GM19467 (cell line): ENCODE measurements around the gene SRRD.
"Not testable (repeated sequence)": the region's sequence is repeated elsewhere in the genome, so short reads cannot be mapped to it uniquely, and the experiment has no call there.

Experiments used
- ATAC-seq: cut with Tn5 transposase; IDR thresholded peaks from one replicate; pipeline ENCODE4 v1.9.1; 2021; ENCODE audit warnings: mild to moderate bottlenecking, moderate library complexity; ENCODE audit not compliant: unreplicated experiment

SRRD gene

GRCh38 chr22:26483439-26484359 is at the start of gene SRRD, which contains the start of gene HPS4:
SRRD (plus strand) TSS chr22:26483877; CDS start chr22:26483891, 14 bp downstream.
HPS4 (minus strand) TSS chr22:26483783; CDS start chr22:26481762, 2,021 bp downstream.
- ATAC-seq = peak; percentile 50

DNA sequence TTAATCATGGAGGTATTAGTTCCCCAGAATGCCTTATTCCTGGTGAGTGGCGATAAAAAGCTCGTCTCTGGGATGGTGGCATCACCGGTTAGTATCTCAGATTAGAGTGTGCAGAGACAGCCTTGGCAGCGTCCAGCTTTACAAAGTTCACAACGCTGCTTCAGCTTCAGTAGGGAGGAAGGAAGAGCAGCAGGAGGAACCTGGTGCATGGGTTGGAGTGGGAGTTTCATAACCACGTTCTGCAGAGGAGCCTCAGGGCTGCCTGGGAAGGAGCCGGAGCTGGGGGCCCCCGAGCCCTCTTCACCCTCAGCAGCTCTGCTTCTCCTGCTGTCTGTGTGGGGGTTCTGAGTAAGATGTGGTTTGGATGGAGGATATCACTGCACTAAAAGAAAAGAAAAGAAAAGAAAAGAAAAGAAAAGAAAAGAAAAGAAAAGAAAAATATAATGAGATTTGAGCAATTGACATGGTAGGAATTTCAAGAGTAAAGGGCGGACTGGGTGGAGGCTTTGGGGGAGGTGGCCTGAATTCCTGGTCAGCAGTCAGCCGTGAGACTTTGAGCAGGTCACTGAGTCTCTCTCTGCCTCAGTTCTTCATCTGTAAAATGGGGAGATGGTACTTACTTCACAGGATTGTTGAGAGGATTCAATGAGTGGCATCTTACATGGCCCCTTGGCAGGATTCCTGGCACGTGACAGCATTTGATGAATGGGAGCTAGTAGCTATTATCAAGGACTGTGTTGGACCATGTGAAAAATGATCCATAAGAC is 48.2 kb upstream of the SRRD start:
- no peak for ATAC-seq

- ATAC-seq = no peak
Measured at GRCh38 chr22:26436903-26437515, 46.7 kb upstream of the SRRD start.

- no peak for ATAC-seq
Measured at GRCh38 chr22:26437694-26438392, 45.8 kb upstream of the SRRD start.

DNA sequence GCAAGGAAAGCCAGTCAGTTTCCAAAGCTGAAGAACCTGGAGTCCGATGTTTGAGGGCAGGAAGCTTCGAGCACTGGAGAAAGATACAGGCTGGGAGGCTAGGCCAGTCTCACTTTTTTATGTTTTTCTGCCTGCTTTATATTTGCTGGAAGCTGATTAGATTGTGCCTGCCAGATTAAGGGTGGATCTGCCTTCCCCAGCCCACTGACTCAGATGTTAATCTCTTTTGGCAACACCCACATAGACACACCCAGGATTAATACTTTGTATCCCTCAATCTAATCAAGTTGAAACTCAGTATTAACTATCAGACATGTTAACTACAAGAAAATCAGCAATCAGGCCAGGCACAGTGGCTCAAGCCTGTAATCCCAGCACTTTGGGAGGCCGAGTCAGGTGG is 44.9 kb upstream of the SRRD start:
- ATAC-seq = not testable (repeated sequence)

DNA sequence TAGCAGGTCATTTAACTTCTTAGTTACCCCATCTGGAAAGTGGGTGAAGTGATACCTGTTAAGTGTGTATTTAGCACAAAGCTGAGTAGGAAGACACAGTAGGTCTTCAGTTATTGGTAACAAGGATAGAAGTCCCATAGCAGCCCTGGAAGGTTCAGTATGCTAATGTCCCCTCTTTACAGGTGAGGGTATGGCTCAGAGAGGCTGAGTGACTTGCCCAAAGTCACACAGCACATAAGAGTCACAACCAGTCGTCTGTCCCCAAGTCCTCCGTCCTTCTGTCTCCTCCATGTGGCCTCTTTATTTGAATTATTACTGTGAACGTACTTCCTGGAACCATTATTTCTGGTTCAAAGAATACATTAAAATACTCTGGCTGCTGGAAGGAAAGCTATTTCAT is 44.1 kb upstream of the SRRD start:
- ATAC-seq = no peak

DNA sequence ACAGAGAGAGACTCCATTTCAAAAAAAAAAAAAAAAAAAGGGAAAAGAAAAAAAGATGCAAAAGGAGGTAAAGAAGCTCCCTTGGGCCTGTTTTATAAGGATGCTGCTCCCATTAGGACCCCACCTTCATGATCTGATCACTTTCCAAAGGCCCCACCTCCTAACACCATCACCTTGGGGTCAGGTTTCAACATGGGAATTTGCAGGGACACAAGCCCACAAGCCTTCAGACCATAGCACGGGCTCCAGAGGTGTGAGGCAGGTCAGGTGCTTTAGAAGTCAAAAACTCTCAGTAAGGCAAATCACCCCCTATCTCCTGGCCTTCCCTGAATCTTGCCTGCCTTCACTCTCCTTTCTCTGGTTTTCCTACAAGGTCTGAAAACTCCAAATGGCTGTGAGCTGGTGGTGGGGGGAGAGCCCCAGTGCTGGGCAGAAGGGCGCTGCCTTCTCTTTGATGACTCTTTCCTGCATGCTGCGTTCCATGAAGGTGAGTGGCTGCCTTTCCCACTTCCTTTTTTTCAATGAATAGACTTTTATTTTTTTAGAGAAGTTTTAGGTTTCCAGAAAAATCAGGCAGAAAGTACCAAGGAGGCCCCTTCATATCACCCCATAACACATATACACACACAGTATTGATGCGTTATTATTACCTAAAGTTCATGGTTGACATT is 41.5 kb upstream of the SRRD start:
- ATAC-seq = no peak

GRCh38 chr22:26443901-26444690 is 39.6 kb upstream of the SRRD start:
- no peak for ATAC-seq

DNA sequence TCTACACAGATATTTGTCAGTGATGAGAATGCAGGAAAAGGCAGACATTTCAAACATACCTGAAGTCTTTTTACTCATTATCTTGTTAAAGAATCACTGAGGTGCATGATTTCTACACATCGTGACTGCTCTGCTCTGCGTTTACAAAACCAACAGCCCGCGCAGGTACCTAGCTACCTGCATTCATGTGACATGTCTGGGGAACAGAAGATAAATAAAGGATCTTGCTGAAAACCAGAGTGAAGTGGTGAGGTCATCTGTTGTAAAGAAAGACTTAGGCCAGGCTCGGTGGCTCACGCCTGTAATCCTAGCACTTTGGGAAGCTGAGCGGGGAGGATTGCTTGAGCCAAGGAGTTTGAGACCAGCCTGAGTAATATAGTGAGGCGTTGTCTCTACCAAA is 38.9 kb upstream of the SRRD start:
- ATAC-seq = no peak

GRCh38 chr22:26445577-26446275 is 38.0 kb upstream of the SRRD start:
- no peak for ATAC-seq

- no peak for ATAC-seq
Measured at GRCh38 chr22:26446808-26447515, 36.7 kb upstream of the SRRD start.

DNA sequence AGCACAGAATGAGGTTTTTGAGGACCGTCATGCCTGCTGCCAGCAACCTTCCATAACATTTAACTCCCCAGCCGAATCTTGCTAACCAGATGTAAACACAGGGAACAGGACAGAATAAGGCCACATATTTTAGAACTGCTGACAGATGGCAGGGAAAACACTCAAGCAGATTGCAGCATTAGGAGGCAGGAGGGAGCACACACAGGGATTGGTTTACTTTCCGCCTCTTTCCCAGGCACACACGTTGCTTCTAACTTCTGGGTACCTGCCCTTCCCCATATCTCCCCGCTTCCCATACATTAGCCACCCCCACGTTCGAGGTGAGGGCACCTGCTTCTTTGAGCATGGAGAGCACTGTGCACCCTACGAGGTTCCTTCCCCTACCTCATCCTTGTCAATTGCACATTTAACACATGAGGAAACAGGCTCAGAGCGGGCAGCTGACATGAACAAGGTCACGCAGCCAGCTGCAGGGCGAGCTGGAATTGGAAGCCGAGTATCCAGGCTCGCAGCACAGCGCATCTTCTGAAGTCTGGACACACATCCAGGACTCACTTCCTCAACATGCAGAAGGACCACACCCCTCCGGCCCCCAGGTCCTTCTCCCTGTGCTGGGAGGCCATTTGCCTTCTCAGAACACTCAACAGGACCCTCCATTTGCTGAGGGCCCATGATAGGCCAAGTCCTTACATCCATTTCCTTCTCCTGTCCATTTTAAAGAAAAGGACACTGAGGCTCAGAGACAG is 35.9 kb upstream of the SRRD start:
- ATAC-seq = no peak

DNA sequence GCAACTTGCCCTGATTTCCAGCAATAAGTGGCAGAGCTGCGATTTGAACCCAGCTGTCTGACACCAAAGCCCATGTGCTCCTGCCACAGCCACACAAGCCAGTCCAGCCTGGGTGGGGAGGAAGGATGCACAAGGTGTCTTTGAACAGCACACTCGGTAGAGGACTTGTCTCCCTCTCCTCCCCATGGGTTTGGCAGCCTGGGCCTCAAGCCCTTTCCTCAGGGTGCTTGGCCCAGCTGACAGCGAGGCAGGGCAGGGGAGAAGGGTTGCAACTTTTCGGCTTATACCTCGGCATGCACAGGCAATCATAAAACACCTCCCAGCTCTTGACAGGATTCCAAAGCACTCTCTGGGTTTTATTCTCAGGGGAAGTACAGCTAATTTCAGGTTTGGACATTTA is 35.3 kb upstream of the SRRD start:
- ATAC-seq = no peak

- ATAC-seq = no peak
Measured at GRCh38 chr22:26448941-26449340, 34.7 kb upstream of the SRRD start.

DNA sequence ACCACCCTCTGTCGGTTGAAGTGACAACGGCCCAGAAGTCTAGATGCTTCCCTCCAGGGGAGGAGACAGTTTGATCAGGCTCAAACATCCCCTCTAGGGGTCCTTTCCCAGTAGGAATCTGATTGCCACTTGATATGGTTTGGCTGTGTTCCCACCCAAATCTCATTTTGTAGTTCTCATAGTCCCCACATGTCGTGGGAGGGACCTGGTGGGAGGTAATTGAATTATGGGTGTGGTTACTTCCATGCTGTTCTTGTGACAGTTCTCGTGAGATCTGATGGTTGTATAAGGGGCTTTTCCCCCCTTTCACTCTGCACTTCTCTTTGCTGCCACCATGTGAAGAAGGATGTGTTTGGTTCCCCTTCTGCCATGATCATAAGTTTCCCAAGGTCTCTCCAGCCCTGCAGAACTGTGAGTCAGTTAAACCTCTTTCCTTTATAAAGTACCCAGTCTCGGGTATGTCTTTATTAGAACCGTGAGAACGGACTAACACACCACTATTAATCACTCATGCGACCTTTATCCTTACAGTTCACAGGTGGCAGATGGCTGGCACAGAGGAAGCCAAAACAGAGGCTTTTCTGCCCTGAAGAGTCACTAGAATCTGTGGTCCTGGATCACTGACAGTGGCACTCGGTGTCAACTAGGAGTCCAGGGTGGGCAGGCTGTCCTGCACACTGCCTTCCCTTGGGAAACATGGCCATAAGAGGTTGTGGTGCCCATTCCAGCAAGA is 33.1 kb upstream of the SRRD start:
- ATAC-seq = no peak

- ATAC-seq = no peak
Measured at GRCh38 chr22:26452236-26453016, 31.3 kb upstream of the SRRD start.
